HepG2 (cell line): Measurements from ENCODE around the gene FBXW5. TPM values are rescaled to one million over a fixed set of nuclear protein-coding genes. Genes with fewer than 3 reads are reported as not detected.

ENCODE experiments used
- ATAC-seq: fragments of 200-7000 bp; cut with Tn5 transposase; 3 replicates; pipeline ENCODE4 v1.9.1; 2020; ENCODE audit warnings: mild to moderate bottlenecking, moderate library complexity
- BruUV-seq: library from RNA; stranded (reverse); fragments of 400-500 nt; replicated peaks from 2 replicates; lab custom pipeline; 2021; lab: Mats Ljungman, UMichigan
- CTCF ChIA-PET: fragments of 300-600 bp; formaldehyde crosslinking; extraction: SDS; loops from one replicate; lab custom pipeline; 2021; ENCODE audit warnings: low total read pairs, inconsistent platforms, low intra/inter-chr PET ratio; lab: Yijun Ruan, JAX
- POLR2A ChIA-PET: fragments of 350-600 bp; sonication (Branson Sonifier 250); formaldehyde crosslinking; loops from one replicate; lab custom pipeline; 2020; ENCODE audit warnings: antibody characterized with exemption, inconsistent platforms; lab: Yijun Ruan, JAX
- DNase-seq: peaks from one replicate; pipeline ENCODE4 v3.0.0-alpha.2; 2015; ENCODE audit warnings: low spot score
- FAIRE-seq: peaks from 3 replicates; lab custom pipeline; 2011; peaks lifted over from hg19 to GRCh38; lab: Jason Lieb, UNC
- H2AFZ ChIP-seq: one replicate; pipeline ENCODE4 v1.6.1; 2011; ENCODE audit warnings: low read length, inconsistent platforms
- H3K27ac ChIP-seq: fragments of 300-600 bp; 3 replicates; pipeline ENCODE4 v1.8.0; 2011; ENCODE audit warnings: mixed run types, mild to moderate bottlenecking, mixed read lengths, low read length, inconsistent platforms; ENCODE audit not compliant: insufficient read depth; ENCODE audit errors: extremely low read length
- H3K27me3 ChIP-seq, 2 experiments: fragments of 200-600 bp in 1 of 2; 2 replicates in 1 of 2; 3 replicates in 1 of 2; pipeline versions ENCODE4 v1.6.0 to v1.8.0; 2011; ENCODE audit warnings: low read length in 2 of 2, mild to moderate bottlenecking in 2 of 2, moderate library complexity in 2 of 2, inconsistent platforms in 1 of 2; ENCODE audit not compliant: insufficient read depth in 2 of 2, control insufficient read depth in 1 of 2
- H3K36me3 ChIP-seq, 2 experiments: fragments of 200-600 bp in 1 of 2; replicated peaks in 1 of 2; 2 replicates in 1 of 2; 3 replicates in 1 of 2; pipeline versions ENCODE4 v1.5.1 to v1.8.0; 2011; ENCODE audit warnings: low read length in 2 of 2, inconsistent platforms in 1 of 2; ENCODE audit not compliant: insufficient read depth in 2 of 2, control insufficient read depth in 1 of 2
- H3K4me1 ChIP-seq: 2 replicates; pipeline ENCODE4 v1.5.1; 2012; ENCODE audit warnings: low read length, inconsistent platforms; ENCODE audit not compliant: insufficient read depth
- H3K4me2 ChIP-seq: 2 replicates; pipeline ENCODE4 v1.6.0; 2011; ENCODE audit warnings: low read depth, low read length, inconsistent platforms
- H3K4me3 ChIP-seq, 3 experiments: fragments of 200-600 bp in 1 of 3; sonication (generic), shearing (Covaris generic) in 1 of 3; replicated peaks in 1 of 3; 2 replicates each; pipeline ENCODE4 v1.5.1; 2011 to 2016; ENCODE audit warnings: low read length in 3 of 3, inconsistent platforms in 2 of 3, low read depth in 2 of 3, mild to moderate bottlenecking in 2 of 3, control low read depth in 1 of 3, mixed read lengths in 1 of 3; ENCODE audit not compliant: insufficient read depth in 1 of 3
- H3K79me2 ChIP-seq: one replicate; pipeline ENCODE4 v1.6.1; 2011; ENCODE audit warnings: low read length, inconsistent platforms; ENCODE audit not compliant: insufficient read depth
- H3K9ac ChIP-seq: 2 replicates; pipeline ENCODE4 v1.6.0; 2011; ENCODE audit warnings: mild to moderate bottlenecking, low read depth, low read length, inconsistent platforms; ENCODE audit not compliant: insufficient read depth
- H3K9me3 ChIP-seq: 2 replicates; pipeline ENCODE4 v1.5.1; 2012; ENCODE audit warnings: mild to moderate bottlenecking, low read length
- H4K20me1 ChIP-seq: 2 replicates; pipeline ENCODE4 v1.6.0; 2011; ENCODE audit warnings: inconsistent platforms, mild to moderate bottlenecking, low read length, moderate library complexity; ENCODE audit not compliant: insufficient read depth
- CENPX ChIP-seq: sonication (generic); formaldehyde crosslinking; IDR thresholded peaks from 2 replicates; pipeline ENCODE4 v1.9.0; 2021; ENCODE audit warnings: mild to moderate bottlenecking, missing genetic modification reagents, moderate library complexity
- FOXJ3 ChIP-seq: sonication (generic); formaldehyde crosslinking; IDR thresholded peaks from 2 replicates; pipeline ENCODE4 v1.4.0; 2020; ENCODE audit warnings: missing genetic modification reagents, mild to moderate bottlenecking, borderline replicate concordance
- JDP2 ChIP-seq: sonication (generic); formaldehyde crosslinking; IDR thresholded peaks from 2 replicates; pipeline ENCODE4 v1.8.1; 2022; ENCODE audit warnings: missing genetic modification reagents, borderline replicate concordance
- MATR3 ChIP-seq: sonication (generic); formaldehyde crosslinking; IDR thresholded peaks from 2 replicates; pipeline ENCODE4 v1.4.0; 2020; ENCODE audit warnings: missing genetic modification reagents
- MLLT10 ChIP-seq: sonication (generic); formaldehyde crosslinking; IDR thresholded peaks from 2 replicates; pipeline ENCODE4 v1.4.0; 2020; ENCODE audit warnings: missing genetic modification reagents
- POLR2AphosphoS5 ChIP-seq: IDR thresholded peaks from 2 replicates; pipeline ENCODE4 v1.6.1; 2012; ENCODE audit warnings: low read depth, low read length
- SAP130 ChIP-seq: IDR thresholded peaks from 2 replicates; pipeline ENCODE4 v1.6.1; 2016; ENCODE audit warnings: low read depth
- SNRNP70 ChIP-seq: fragments of 200-400 bp; formaldehyde crosslinking; IDR thresholded peaks from 2 replicates; pipeline ENCODE4 v1.6.1; 2017; ENCODE audit warnings: mild to moderate bottlenecking, low read depth, low read length, moderate library complexity
- ZFP82 ChIP-seq: sonication (generic); formaldehyde crosslinking; IDR thresholded peaks from 2 replicates; pipeline ENCODE4 v1.5.1; 2020; ENCODE audit warnings: mild to moderate bottlenecking, missing genetic modification reagents, borderline replicate concordance
- ZNF207 ChIP-seq: fragments of 450-650 bp; IDR thresholded peaks from 2 replicates; pipeline ENCODE4 v1.6.1; 2016; ENCODE audit warnings: antibody characterized with exemption, borderline replicate concordance
- ZNF350 ChIP-seq: sonication (generic); formaldehyde crosslinking; IDR thresholded peaks from 2 replicates; pipeline ENCODE4 v1.4.0; 2020; ENCODE audit warnings: mild to moderate bottlenecking, low read depth, missing genetic modification reagents, borderline replicate concordance
- ZNF547 ChIP-seq: sonication (generic); formaldehyde crosslinking; IDR thresholded peaks from 2 replicates; pipeline ENCODE4 v1.5.1; 2020; ENCODE audit warnings: mild to moderate bottlenecking, missing genetic modification reagents
- WGBS: methylation state at CpG from one replicate; pipeline ENCODE4 v1.1.6; 2017; ENCODE audit warnings: low lambda C conversion rate; 5-methylcytosine and 5-hydroxymethylcytosine counted together
- in situ Hi-C: cut with HindIII; loops from 2 replicates; pipeline ENCODE4 v1.10.0; 2017; ENCODE audit warnings: low pct_unique_long_range_greater_than_20kb; ENCODE audit not compliant: extremely low pct_ligation_motif_present
- intact Hi-C: fragments of 100-400 bp; cut with micrococcal nuclease; formaldehyde crosslinking; loops from one replicate; pipeline ENCODE4 v1.10.0; 2022; ENCODE audit not compliant: unreplicated experiment
- polyA plus RNA-seq, 8 experiments: library from polyadenylated mRNA; depleted of rRNA in 3 of 8; stranded (reverse) in 7 of 8; unstranded in 1 of 8; fragments of >200 nt; fragmentation: Illumina TruSeq in 4 of 8; extraction: Trizol in 4 of 8; gene quantifications; 2 replicates each; pipeline versions ENCODE4 v1.2.1 to v1.2.3, GENCODE V29; 2011 to 2016; ENCODE audit warnings: low read depth in 4 of 8, missing spikeins in 1 of 8, mixed read lengths in 1 of 8; ENCODE audit not compliant: insufficient read depth in 1 of 8
- total RNA-seq, 5 experiments: library from RNA; depleted of rRNA; stranded (reverse); fragments of >200 nt; fragmentation: Illumina TruSeq; extraction: Trizol; gene quantifications; 2 replicates each; pipeline ENCODE4 v1.2.3, GENCODE V29; 2016; ENCODE audit warnings: low read depth in 1 of 5
- TF ChIP-seq, protein P1 (sequence below): sonication (generic); formaldehyde crosslinking; IDR thresholded peaks from 2 replicates; pipeline ENCODE4 v1.4.0; 2020; ENCODE audit warnings: mild to moderate bottlenecking, low read depth, missing genetic modification reagents
- TF ChIP-seq, protein P2 (sequence below): IDR thresholded peaks from 2 replicates; pipeline ENCODE4 v1.6.1; 2016; ENCODE audit warnings: missing compliant biosample characterization, missing genetic modification reagents, borderline replicate concordance
- TF ChIP-seq, protein P3 (sequence below): sonication (generic); formaldehyde crosslinking; IDR thresholded peaks from 2 replicates; pipeline ENCODE4 v1.4.0; 2020; ENCODE audit warnings: mild to moderate bottlenecking, missing genetic modification reagents
- TF ChIP-seq, protein P4 (sequence below): sonication (generic); formaldehyde crosslinking; IDR thresholded peaks from 2 replicates; pipeline ENCODE4 v1.4.0; 2020; ENCODE audit warnings: mild to moderate bottlenecking, missing genetic modification reagents
- TF ChIP-seq, protein P5 (sequence below): sonication (generic); formaldehyde crosslinking; conservative IDR thresholded peaks from 2 replicates; pipeline ENCODE4 v1.4.0; 2020; ENCODE audit warnings: missing genetic modification reagents

Gene FBXW5
- total and polyA plus RNA-seq, 2 of the 13 experiments (the other 11 are each of a cell fraction or from before 2014, with no cell fraction given): 52.0 to 60.4 TPM

DNA sequence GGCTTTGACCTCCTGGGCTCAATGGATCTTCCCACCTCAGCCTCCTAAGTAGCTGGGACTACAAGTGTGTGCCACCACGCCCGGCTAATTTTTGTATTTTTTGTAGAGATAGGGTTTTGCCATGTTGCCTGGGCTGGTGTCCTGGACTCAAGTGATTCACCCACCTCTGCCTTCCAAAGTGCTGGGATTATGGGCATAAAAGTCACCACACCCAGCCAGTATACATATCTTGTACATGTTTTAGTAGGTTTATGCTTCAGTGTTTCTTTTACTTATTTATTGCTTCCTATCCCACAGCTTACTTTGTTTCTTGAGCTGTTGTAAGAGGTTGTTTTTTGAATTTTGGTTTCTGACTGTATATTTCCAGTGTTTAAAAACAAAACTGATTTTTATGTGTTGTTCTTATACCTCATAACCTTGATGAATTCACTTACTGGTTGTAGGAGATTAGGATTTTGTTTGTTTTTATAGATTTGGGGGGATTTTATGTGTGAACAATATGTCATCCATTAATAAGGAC lies 12.9 kb downstream of the FBXW5 start:
- BruUV-seq: no TSS peak
- in situ Hi-C loops: no loop called here
- FAIRE-seq: no peak
- DNase-seq: no peak
- no peaks in the 10 kb centered on the region for H3K9me3 ChIP-seq
- ATAC-seq: no peak
- no peak overlapping the region for H3K4me3 ChIP-seq
- no peak overlapping the region for H3K9ac ChIP-seq
- no peak overlapping the region for H3K4me2 ChIP-seq
- no peaks in the 10 kb centered on the region for H3K27me3 ChIP-seq
- no peaks in the 10 kb centered on the region for H4K20me1 ChIP-seq
- WGBS: 97% methylated on average over 2 of the region's 2 CpGs
- intact Hi-C loops: no loop called here
- TF ChIP-seq, protein P1, sequence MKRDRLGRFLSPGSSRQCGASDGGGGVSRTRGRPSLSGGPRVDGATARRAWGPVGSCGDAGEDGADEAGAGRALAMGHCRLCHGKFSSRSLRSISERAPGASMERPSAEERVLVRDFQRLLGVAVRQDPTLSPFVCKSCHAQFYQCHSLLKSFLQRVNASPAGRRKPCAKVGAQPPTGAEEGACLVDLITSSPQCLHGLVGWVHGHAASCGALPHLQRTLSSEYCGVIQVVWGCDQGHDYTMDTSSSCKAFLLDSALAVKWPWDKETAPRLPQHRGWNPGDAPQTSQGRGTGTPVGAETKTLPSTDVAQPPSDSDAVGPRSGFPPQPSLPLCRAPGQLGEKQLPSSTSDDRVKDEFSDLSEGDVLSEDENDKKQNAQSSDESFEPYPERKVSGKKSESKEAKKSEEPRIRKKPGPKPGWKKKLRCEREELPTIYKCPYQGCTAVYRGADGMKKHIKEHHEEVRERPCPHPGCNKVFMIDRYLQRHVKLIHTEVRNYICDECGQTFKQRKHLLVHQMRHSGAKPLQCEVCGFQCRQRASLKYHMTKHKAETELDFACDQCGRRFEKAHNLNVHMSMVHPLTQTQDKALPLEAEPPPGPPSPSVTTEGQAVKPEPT (CRISPR knock-in tag): no peak
- no peak for TF ChIP-seq MLLT10 (CRISPR knock-in tag)
- TF ChIP-seq, protein P2, sequence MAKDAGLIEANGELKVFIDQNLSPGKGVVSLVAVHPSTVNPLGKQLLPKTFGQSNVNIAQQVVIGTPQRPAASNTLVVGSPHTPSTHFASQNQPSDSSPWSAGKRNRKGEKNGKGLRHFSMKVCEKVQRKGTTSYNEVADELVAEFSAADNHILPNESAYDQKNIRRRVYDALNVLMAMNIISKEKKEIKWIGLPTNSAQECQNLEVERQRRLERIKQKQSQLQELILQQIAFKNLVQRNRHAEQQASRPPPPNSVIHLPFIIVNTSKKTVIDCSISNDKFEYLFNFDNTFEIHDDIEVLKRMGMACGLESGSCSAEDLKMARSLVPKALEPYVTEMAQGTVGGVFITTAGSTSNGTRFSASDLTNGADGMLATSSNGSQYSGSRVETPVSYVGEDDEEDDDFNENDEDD (CRISPR knock-in tag): no peak
- TF ChIP-seq MATR3 (CRISPR knock-in tag): no peak
- TF ChIP-seq, protein P3, sequence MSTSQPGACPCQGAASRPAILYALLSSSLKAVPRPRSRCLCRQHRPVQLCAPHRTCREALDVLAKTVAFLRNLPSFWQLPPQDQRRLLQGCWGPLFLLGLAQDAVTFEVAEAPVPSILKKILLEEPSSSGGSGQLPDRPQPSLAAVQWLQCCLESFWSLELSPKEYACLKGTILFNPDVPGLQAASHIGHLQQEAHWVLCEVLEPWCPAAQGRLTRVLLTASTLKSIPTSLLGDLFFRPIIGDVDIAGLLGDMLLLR (CRISPR knock-in tag): no peak
- TF ChIP-seq JDP2 (CRISPR knock-in tag): no peak
- TF ChIP-seq, protein P4, sequence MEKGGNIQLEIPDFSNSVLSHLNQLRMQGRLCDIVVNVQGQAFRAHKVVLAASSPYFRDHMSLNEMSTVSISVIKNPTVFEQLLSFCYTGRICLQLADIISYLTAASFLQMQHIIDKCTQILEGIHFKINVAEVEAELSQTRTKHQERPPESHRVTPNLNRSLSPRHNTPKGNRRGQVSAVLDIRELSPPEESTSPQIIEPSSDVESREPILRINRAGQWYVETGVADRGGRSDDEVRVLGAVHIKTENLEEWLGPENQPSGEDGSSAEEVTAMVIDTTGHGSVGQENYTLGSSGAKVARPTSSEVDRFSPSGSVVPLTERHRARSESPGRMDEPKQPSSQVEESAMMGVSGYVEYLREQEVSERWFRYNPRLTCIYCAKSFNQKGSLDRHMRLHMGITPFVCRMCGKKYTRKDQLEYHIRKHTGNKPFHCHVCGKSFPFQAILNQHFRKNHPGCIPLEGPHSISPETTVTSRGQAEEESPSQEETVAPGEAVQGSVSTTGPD (CRISPR knock-in tag): no peak
- TF ChIP-seq CENPX (CRISPR knock-in tag): no peak
- TF ChIP-seq SAP130 (CRISPR knock-in tag): no peak
- TF ChIP-seq ZNF350 (CRISPR knock-in tag): no peak
- TF ChIP-seq POLR2AphosphoS5: no peak
- TF ChIP-seq ZNF207: no peak
- TF ChIP-seq, protein P5, sequence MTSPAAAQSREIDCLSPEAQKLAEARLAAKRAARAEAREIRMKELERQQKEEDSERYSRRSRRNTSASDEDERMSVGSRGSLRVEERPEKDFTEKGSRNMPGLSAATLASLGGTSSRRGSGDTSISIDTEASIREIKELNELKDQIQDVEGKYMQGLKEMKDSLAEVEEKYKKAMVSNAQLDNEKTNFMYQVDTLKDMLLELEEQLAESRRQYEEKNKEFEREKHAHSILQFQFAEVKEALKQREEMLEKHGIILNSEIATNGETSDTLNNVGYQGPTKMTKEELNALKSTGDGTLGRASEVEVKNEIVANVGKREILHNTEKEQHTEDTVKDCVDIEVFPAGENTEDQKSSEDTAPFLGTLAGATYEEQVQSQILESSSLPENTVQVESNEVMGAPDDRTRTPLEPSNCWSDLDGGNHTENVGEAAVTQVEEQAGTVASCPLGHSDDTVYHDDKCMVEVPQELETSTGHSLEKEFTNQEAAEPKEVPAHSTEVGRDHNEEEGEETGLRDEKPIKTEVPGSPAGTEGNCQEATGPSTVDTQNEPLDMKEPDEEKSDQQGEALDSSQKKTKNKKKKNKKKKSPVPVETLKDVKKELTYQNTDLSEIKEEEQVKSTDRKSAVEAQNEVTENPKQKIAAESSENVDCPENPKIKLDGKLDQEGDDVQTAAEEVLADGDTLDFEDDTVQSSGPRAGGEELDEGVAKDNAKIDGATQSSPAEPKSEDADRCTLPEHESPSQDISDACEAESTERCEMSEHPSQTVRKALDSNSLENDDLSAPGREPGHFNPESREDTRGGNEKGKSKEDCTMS (CRISPR knock-in tag): no peak
- TF ChIP-seq FOXJ3 (CRISPR knock-in tag): no peak
- TF ChIP-seq ZNF547 (CRISPR knock-in tag): no peak
- TF ChIP-seq ZFP82 (CRISPR knock-in tag): no peak
- no peak for TF ChIP-seq SNRNP70
- peaks cover 0 to 5% of the 10 kb centered on the region in 2 experiments; a peak in 1 of 5 replicates for H3K36me3 ChIP-seq
- H3K79me2 ChIP-seq: no peaks in the 10 kb centered on the region
- CTCF ChIA-PET: no interaction called here
- H3K27ac ChIP-seq: no peak overlapping the region
- POLR2A ChIA-PET: no interaction called here
- no peak overlapping the region for H2AFZ ChIP-seq
- H3K4me1 ChIP-seq: peaks cover 20% of the 10 kb centered on the region
